Fibroblast of lung (primary cell): ENCODE results near the gene ARF4.

ENCODE experiments used
- EZH2 ChIP-seq: IDR thresholded peaks from 2 replicates; pipeline ENCODE4 v1.5.1; 2012; ENCODE audit warnings: low read length, control low read depth, mild to moderate bottlenecking; ENCODE audit errors: missing control alignments
- TF ChIP-seq, protein P1 (sequence below), 2 donors: IDR thresholded peaks in 1 of 2; conservative IDR thresholded peaks in 1 of 2; 1 replicate in 1 of 2; 2 replicates in 1 of 2; pipeline ENCODE4 v1.5.1; 2011 to 2012; ENCODE audit warnings: low read length in 2 of 2, control low read depth in 1 of 2, inconsistent platforms in 1 of 2, low read depth in 1 of 2, mild to moderate bottlenecking in 1 of 2

DNA sequence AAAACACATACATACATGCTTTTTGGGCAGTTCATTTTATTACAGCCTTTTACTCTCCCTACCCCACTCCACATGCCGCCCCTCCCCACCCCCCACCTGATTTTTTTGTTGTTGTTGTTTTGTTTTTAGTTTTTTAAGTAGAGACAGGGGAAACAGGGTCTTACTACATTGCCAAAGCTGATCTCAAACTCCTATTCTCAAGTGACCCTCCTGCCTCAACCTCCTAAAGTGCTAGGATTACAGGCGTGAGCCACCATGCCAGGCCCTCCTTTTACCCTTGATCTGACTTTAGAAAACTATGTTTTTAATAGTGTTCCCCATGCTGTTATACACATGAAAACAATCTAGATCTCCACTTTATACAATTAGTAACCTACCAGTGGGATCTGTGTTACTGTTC, 26.3 kb downstream of the ARF4 start:
- TF ChIP-seq, protein P1, sequence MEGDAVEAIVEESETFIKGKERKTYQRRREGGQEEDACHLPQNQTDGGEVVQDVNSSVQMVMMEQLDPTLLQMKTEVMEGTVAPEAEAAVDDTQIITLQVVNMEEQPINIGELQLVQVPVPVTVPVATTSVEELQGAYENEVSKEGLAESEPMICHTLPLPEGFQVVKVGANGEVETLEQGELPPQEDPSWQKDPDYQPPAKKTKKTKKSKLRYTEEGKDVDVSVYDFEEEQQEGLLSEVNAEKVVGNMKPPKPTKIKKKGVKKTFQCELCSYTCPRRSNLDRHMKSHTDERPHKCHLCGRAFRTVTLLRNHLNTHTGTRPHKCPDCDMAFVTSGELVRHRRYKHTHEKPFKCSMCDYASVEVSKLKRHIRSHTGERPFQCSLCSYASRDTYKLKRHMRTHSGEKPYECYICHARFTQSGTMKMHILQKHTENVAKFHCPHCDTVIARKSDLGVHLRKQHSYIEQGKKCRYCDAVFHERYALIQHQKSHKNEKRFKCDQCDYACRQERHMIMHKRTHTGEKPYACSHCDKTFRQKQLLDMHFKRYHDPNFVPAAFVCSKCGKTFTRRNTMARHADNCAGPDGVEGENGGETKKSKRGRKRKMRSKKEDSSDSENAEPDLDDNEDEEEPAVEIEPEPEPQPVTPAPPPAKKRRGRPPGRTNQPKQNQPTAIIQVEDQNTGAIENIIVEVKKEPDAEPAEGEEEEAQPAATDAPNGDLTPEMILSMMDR (conservative IDR thresholded peaks at IDR 0.05 in 1 of 2, IDR thresholded peaks at IDR 0.05 in 1 of 2; ENCODE audit: low read depth in 1 of 2, low read length in 2 of 2), result no peak
- no peak for TF ChIP-seq EZH2
